Astrocyte (in vitro differentiated cells and primary cell): ENCODE data around the gene PURB.

Experiments
- CTCF ChIP-seq: IDR thresholded peaks from 2 replicates; pipeline ENCODE4 v1.5.1; 2011; ENCODE audit warnings: low read depth, mild to moderate bottlenecking, inconsistent platforms, low read length, moderate library complexity; ENCODE audit not compliant: insufficient read depth
- EZH2 ChIP-seq: IDR thresholded peaks from 2 replicates; pipeline ENCODE4 v1.6.1; 2012; ENCODE audit warnings: mild to moderate bottlenecking, low read length, inconsistent platforms; ENCODE audit not compliant: insufficient read depth

DNA sequence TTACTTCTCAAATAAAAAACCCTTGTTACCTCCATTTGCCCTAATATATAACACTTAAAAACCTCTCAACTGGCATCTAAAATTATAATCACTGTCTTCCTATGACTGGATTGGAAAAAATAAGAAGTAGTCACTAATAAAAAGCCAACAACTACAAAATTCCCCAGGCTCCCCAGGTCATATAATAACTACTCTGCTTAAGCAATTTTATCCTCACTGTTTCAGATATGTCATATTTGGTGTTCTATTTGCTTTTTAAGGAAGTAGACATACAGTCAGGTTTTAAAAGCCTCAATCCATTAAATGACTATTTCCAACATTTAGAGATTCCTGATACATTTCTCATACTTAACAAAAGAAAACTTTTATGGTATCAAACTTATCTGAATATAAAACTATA is 39.9 kb downstream of the PURB start:
- no peak for TF ChIP-seq CTCF
- TF ChIP-seq EZH2 = no peak
